Measurements from ENCODE around the gene THTPA.
"Not testable (repeated sequence)": the region's sequence is repeated elsewhere in the genome, so short reads cannot be mapped to it uniquely, and the experiment has no call there.

THTPA gene

GRCh38 chr14:23582906-23583760 is 27.1 kb downstream of the THTPA start:
- TF ChIP-seq TAF1 (IDR thresholded peaks at IDR 0.05; ENCODE audit: borderline replicate concordance, low read depth, low read length) (no peak), POLR2A (IDR thresholded peaks at IDR 0.05; ENCODE audit: low read depth, low read length) (no peak), POLR2AphosphoS5 (IDR thresholded peaks at IDR 0.05; ENCODE audit: low read depth, low read length) (no peak)
- DNase-seq (ENCODE audit: insufficient read length), result no peak
- no peak for FAIRE-seq

- FAIRE-seq; DNase-seq (ENCODE audit: insufficient read length): not testable (repeated sequence)
Observed at GRCh38 chr14:23583761-23584526, 27.9 kb downstream of the THTPA start.

- DNase-seq (ENCODE audit: insufficient read length); FAIRE-seq: not testable (repeated sequence)
Observed at GRCh38 chr14:23584527-23585203, 28.6 kb downstream of the THTPA start.

- DNase-seq (ENCODE audit: insufficient read length) (peak; percentile 76), FAIRE-seq (peak; percentile 98)
- TF ChIP-seq POLR2A (IDR thresholded peaks at IDR 0.05; ENCODE audit: low read depth, low read length), result no peak
- TF ChIP-seq POLR2AphosphoS5 (IDR thresholded peaks at IDR 0.05; ENCODE audit: low read depth, low read length), result peak; percentile 61; the same call in 1 of the 2 replicates
Observed at GRCh38 chr14:23588884-23589598, 33.0 kb downstream of the THTPA start.

GRCh38 chr14:23589606-23590005 is 33.5 kb downstream of the THTPA start:
- TF ChIP-seq POLR2A (IDR thresholded peaks at IDR 0.05; ENCODE audit: low read depth, low read length) (no peak), POLR2AphosphoS5 (IDR thresholded peaks at IDR 0.05; ENCODE audit: low read depth, low read length) (no peak), TAF1 (IDR thresholded peaks at IDR 0.05; ENCODE audit: borderline replicate concordance, low read depth, low read length) (no peak)
- FAIRE-seq (no peak), DNase-seq (ENCODE audit: insufficient read length) (no peak)

- DNase-seq (ENCODE audit: insufficient read length) (no peak), FAIRE-seq (no peak)
- TF ChIP-seq POLR2AphosphoS5 (IDR thresholded peaks at IDR 0.05; ENCODE audit: low read depth, low read length) (no peak), TAF1 (IDR thresholded peaks at IDR 0.05; ENCODE audit: borderline replicate concordance, low read depth, low read length) (no peak), POLR2A (IDR thresholded peaks at IDR 0.05; ENCODE audit: low read depth, low read length) (no peak)
Observed at GRCh38 chr14:23590198-23590597, 34.1 kb downstream of the THTPA start.

- not testable (repeated sequence) for FAIRE-seq; DNase-seq (ENCODE audit: insufficient read length)
Observed at GRCh38 chr14:23594191-23594590, 38.1 kb downstream of the THTPA start.

- no peak for FAIRE-seq
- DNase-seq (ENCODE audit: insufficient read length), result no peak
- TF ChIP-seq POLR2A (IDR thresholded peaks at IDR 0.05; ENCODE audit: low read depth, low read length) (no peak), TAF1 (IDR thresholded peaks at IDR 0.05; ENCODE audit: borderline replicate concordance, low read depth, low read length) (no peak), POLR2AphosphoS5 (IDR thresholded peaks at IDR 0.05; ENCODE audit: low read depth, low read length) (no peak)
Observed at GRCh38 chr14:23600322-23600707, 44.2 kb downstream of the THTPA start.

GRCh38 chr14:23600806-23601205 is 44.7 kb downstream of the THTPA start:
- FAIRE-seq (peak; percentile 61), DNase-seq (ENCODE audit: insufficient read length) (no peak)
- TF ChIP-seq POLR2A (IDR thresholded peaks at IDR 0.05; ENCODE audit: low read depth, low read length) (no peak), TAF1 (IDR thresholded peaks at IDR 0.05; ENCODE audit: borderline replicate concordance, low read depth, low read length) (no peak), POLR2AphosphoS5 (IDR thresholded peaks at IDR 0.05; ENCODE audit: low read depth, low read length) (no peak)

GRCh38 chr14:23601424-23601823 is 45.4 kb downstream of the THTPA start:
- TF ChIP-seq TAF1 (IDR thresholded peaks at IDR 0.05; ENCODE audit: borderline replicate concordance, low read depth, low read length) (no peak), POLR2A (IDR thresholded peaks at IDR 0.05; ENCODE audit: low read depth, low read length) (no peak), POLR2AphosphoS5 (IDR thresholded peaks at IDR 0.05; ENCODE audit: low read depth, low read length) (no peak)
- FAIRE-seq (no peak), DNase-seq (ENCODE audit: insufficient read length) (no peak)

GRCh38 chr14:23601845-23602180 is 45.7 kb downstream of the THTPA start:
- DNase-seq (ENCODE audit: insufficient read length) (no peak), FAIRE-seq (no peak)
- TF ChIP-seq TAF1 (IDR thresholded peaks at IDR 0.05; ENCODE audit: borderline replicate concordance, low read depth, low read length) (no peak), POLR2AphosphoS5 (IDR thresholded peaks at IDR 0.05; ENCODE audit: low read depth, low read length) (no peak), POLR2A (IDR thresholded peaks at IDR 0.05; ENCODE audit: low read depth, low read length) (no peak)
